H1 (cell line): Measurements from ENCODE around the gene PPARA. TPM values are rescaled to one million over a fixed set of nuclear protein-coding genes. Genes with fewer than 3 reads are reported as not detected.

Experiments used
- CHD1 ChIP-seq: IDR thresholded peaks from 2 replicates; pipeline ENCODE4 v1.6.1; 2012; ENCODE audit warnings: low read depth, low read length, improper control_type of control experiment
- KDM5A ChIP-seq: fragments of 200-600 bp; IDR thresholded peaks from 2 replicates; pipeline ENCODE4 v1.7.1; 2012; ENCODE audit warnings: mild to moderate bottlenecking, low read length, inconsistent platforms, mixed read lengths
- SIN3A ChIP-seq, 2 experiments: IDR thresholded peaks in 1 of 2; conservative IDR thresholded peaks in 1 of 2; 2 replicates each; pipeline ENCODE4 v1.6.1; 2011 to 2012; ENCODE audit warnings: low read length in 2 of 2, improper control_type of control experiment in 1 of 2, low read depth in 1 of 2, mild to moderate bottlenecking in 1 of 2
- polyA plus RNA-seq, 7 experiments: library from polyadenylated mRNA; depleted of rRNA in 3 of 7; stranded (reverse) in 5 of 7; unstranded in 2 of 7; fragments of >200 nt in 5 of 7; fragments of 200-250 nt in 2 of 7; gene quantifications; 1 replicate in 5 of 7; 2 replicates in 1 of 7; 4 replicates in 1 of 7; pipeline versions ENCODE4 v1.2.1 to v1.2.3, GENCODE V29; 2011 to 2013; ENCODE audit warnings: missing spikeins in 2 of 7, mixed read lengths in 2 of 7
- total RNA-seq: library from RNA; stranded (reverse); fragmentation: NEBNext Ultra II Directional; extraction: Animal tissue kit (Norgen Biotek cat#: 25700); gene quantifications from 2 replicates; pipeline ENCODE4 v1.2.1, GENCODE V29; 2021
- TF ChIP-seq, protein P1 (sequence below), 3 experiments: IDR thresholded peaks; 1 replicate in 2 of 3; 2 replicates in 1 of 3; pipeline versions ENCODE4 v1.5.1 to v1.6.1; 2011; ENCODE audit warnings: low read length in 3 of 3, mild to moderate bottlenecking in 3 of 3, inconsistent platforms in 2 of 3, low read depth in 1 of 3, moderate library complexity in 1 of 3; ENCODE audit not compliant: insufficient read depth in 1 of 3; ENCODE audit errors: control extremely low read depth in 1 of 3

Gene PPARA
- total and polyA plus RNA-seq, 2 of the 8 experiments (the other 6 are each of a cell fraction or from before 2014, with no cell fraction given) = 3.1 to 8.2 TPM

GRCh38 chr22:46112405-46112804 lies 37.9 kb upstream of the PPARA start (continued):
- TF ChIP-seq KDM5A (no peak), SIN3A (conservative IDR thresholded peaks at IDR 0.05 in 1 of 2, IDR thresholded peaks at IDR 0.05 in 1 of 2; ENCODE audit: low read depth in 1 of 2, low read length in 2 of 2) (no peak), CHD1 (no peak)
- TF ChIP-seq, protein P1, sequence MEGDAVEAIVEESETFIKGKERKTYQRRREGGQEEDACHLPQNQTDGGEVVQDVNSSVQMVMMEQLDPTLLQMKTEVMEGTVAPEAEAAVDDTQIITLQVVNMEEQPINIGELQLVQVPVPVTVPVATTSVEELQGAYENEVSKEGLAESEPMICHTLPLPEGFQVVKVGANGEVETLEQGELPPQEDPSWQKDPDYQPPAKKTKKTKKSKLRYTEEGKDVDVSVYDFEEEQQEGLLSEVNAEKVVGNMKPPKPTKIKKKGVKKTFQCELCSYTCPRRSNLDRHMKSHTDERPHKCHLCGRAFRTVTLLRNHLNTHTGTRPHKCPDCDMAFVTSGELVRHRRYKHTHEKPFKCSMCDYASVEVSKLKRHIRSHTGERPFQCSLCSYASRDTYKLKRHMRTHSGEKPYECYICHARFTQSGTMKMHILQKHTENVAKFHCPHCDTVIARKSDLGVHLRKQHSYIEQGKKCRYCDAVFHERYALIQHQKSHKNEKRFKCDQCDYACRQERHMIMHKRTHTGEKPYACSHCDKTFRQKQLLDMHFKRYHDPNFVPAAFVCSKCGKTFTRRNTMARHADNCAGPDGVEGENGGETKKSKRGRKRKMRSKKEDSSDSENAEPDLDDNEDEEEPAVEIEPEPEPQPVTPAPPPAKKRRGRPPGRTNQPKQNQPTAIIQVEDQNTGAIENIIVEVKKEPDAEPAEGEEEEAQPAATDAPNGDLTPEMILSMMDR (IDR thresholded peaks at IDR 0.05; ENCODE audit: control extremely low read depth in 1 of 3, insufficient read depth in 1 of 3, low read depth in 1 of 3, low read length in 3 of 3) = no peak
